WTC11 (cell line): ENCODE data around the gene MYO1A. TPM values are rescaled to one million over a fixed set of nuclear protein-coding genes. Genes with fewer than 3 reads are reported as not detected.

ENCODE experiments used
- ATAC-seq: fragments of 200-7000 bp; cut with Tn5 transposase; 2 replicates; pipeline ENCODE4 v1.10.0; 2021; ENCODE audit warnings: mild to moderate bottlenecking, moderate library complexity
- CTCF ChIA-PET: fragments of 300-600 bp; sonication (Branson Sonifier 250); formaldehyde crosslinking; loops from one replicate; lab custom pipeline; 2021; ENCODE audit warnings: antibody characterized with exemption; lab: Charles Lee
- POLR2A ChIA-PET: fragments of 350-600 bp; sonication (Branson Sonifier 250); formaldehyde crosslinking; loops from one replicate; lab custom pipeline; 2021; ENCODE audit warnings: antibody characterized with exemption; lab: Charles Lee
- DNase-seq: peaks from one replicate; pipeline ENCODE4 v3.0.0; 2021; ENCODE audit warnings: low spot score
- H3K27ac Mint-ChIP-seq: 2 replicates; pipeline ENCODE4 v1.8.0; 2021; ENCODE audit warnings: mixed read lengths
- H3K27me3 Mint-ChIP-seq: 2 replicates; pipeline ENCODE4 v1.8.0; 2021; ENCODE audit warnings: low read depth, mild to moderate bottlenecking, moderate library complexity, mixed read lengths
- H3K36me3 Mint-ChIP-seq: 2 replicates; pipeline ENCODE4 v1.8.0; 2021; ENCODE audit warnings: mixed read lengths
- H3K4me1 Mint-ChIP-seq: 2 replicates; pipeline ENCODE4 v1.8.0; 2022; ENCODE audit warnings: mixed read lengths
- H3K4me3 Mint-ChIP-seq: 2 replicates; pipeline ENCODE4 v1.8.0; 2021; ENCODE audit warnings: mild to moderate bottlenecking, moderate library complexity, mixed read lengths
- H3K9me3 Mint-ChIP-seq: 2 replicates; pipeline ENCODE4 v1.8.0; 2021; ENCODE audit warnings: mixed read lengths
- AR ChIP-seq: fragments of 250-450 bp; sonication (Bioruptor Pico); IDR thresholded peaks from 2 replicates; pipeline ENCODE4 v1.9.0; 2021; ENCODE audit warnings: mild to moderate bottlenecking
- E2F1 ChIP-seq: sonication (generic); formaldehyde crosslinking; IDR thresholded peaks from 2 replicates; pipeline ENCODE4 v1.8.0; 2022; ENCODE audit warnings: mild to moderate bottlenecking, missing genetic modification reagents
- ELF4 ChIP-seq: sonication (generic); formaldehyde crosslinking; IDR thresholded peaks from 2 replicates; pipeline ENCODE4 v1.8.1; 2022; ENCODE audit warnings: low read depth, mild to moderate bottlenecking, moderate library complexity, missing genetic modification reagents
- ESRRA ChIP-seq: sonication (generic); formaldehyde crosslinking; IDR thresholded peaks from 2 replicates; pipeline ENCODE4 v1.8.1; 2022; ENCODE audit warnings: mild to moderate bottlenecking, missing genetic modification reagents, borderline replicate concordance
- FOXP1 ChIP-seq: sonication (generic); formaldehyde crosslinking; IDR thresholded peaks from 2 replicates; pipeline ENCODE4 v1.8.0; 2022; ENCODE audit warnings: missing genetic modification reagents, mild to moderate bottlenecking, moderate library complexity, borderline replicate concordance
- HMGA2 ChIP-seq: fragments of 250-450 bp; sonication (Bioruptor Pico); IDR thresholded peaks from 2 replicates; pipeline ENCODE4 v1.4.0; 2021; ENCODE audit warnings: mild to moderate bottlenecking, moderate library complexity
- IRF1 ChIP-seq: sonication (generic); formaldehyde crosslinking; IDR thresholded peaks from 2 replicates; pipeline ENCODE4 v1.8.0; 2023; ENCODE audit warnings: missing genetic modification reagents
- MLX ChIP-seq: sonication (generic); formaldehyde crosslinking; IDR thresholded peaks from 2 replicates; pipeline ENCODE4 v1.8.1; 2023; ENCODE audit warnings: mild to moderate bottlenecking, missing genetic modification reagents, moderate library complexity
- MYBL2 ChIP-seq: sonication (generic); formaldehyde crosslinking; IDR thresholded peaks from 2 replicates; pipeline ENCODE4 v1.8.1; 2023; ENCODE audit warnings: mild to moderate bottlenecking, moderate library complexity, missing genetic modification reagents
- NFYB ChIP-seq: sonication (generic); formaldehyde crosslinking; conservative IDR thresholded peaks from 2 replicates; pipeline ENCODE4 v1.8.0; 2022; ENCODE audit warnings: low read depth, missing genetic modification reagents
- RORB ChIP-seq: fragments of 250-450 bp; sonication (Bioruptor Pico); IDR thresholded peaks from 2 replicates; pipeline ENCODE4 v1.9.0; 2021; ENCODE audit warnings: mild to moderate bottlenecking
- ZNF425 ChIP-seq: fragments of 250-450 bp; sonication (Bioruptor Pico); conservative IDR thresholded peaks from 2 replicates; pipeline ENCODE4 v1.9.0; 2021; ENCODE audit warnings: mild to moderate bottlenecking
- ZNF532 ChIP-seq: fragments of 250-450 bp; sonication (Bioruptor Pico); IDR thresholded peaks from 2 replicates; pipeline ENCODE4 v1.9.0; 2021; ENCODE audit warnings: mild to moderate bottlenecking, borderline replicate concordance
- ZNF671 ChIP-seq: fragments of 250-450 bp; sonication (Bioruptor Pico); IDR thresholded peaks from 2 replicates; pipeline ENCODE4 v1.8.0; 2021; ENCODE audit warnings: mild to moderate bottlenecking
- total RNA-seq: library from RNA; stranded (reverse); gene quantifications from 3 replicates; pipeline ENCODE4 v1.2.3, GENCODE V29; 2021

The MYO1A gene
- total RNA-seq, 1 experiment from 2014 or later, result 0.87 TPM

- DNase-seq (no peak), ATAC-seq (no peak)
- TF ChIP-seq ZNF532 (CRISPR knock-in tag) (no peak), E2F1 (no peak), ZNF671 (no peak)
- ChIA-PET POLR2A (interaction anchor here (1.2 kb wide), 1 partner anchor 116 kb away, joined by 8 read pairs; no protein-coding TSS in a partner anchor), CTCF (interaction anchor here (0.5 to 2.1 kb wide), 3 partner anchors 92 to 238 kb away, joined by 3 to 5 read pairs (median 3); partner anchors contain the start of gene HSD17B6)
- H3K36me3 Mint-ChIP-seq, result peaks cover 10% of the 10 kb centered on the region; the same call in 1 of the 2 replicates
- no peak overlapping the region for H3K4me3 Mint-ChIP-seq
- no peaks in the 10 kb centered on the region for H3K9me3 Mint-ChIP-seq
- no peak overlapping the region for H3K27ac Mint-ChIP-seq
- peaks cover 13% of the 10 kb centered on the region for H3K4me1 Mint-ChIP-seq
- H3K27me3 Mint-ChIP-seq, result no peaks in the 10 kb centered on the region
These were observed 54.6 kb downstream of the MYO1A start for GRCh38 chr12:56995201-56995929.

- H3K4me3 Mint-ChIP-seq, result no peak overlapping the region
- DNase-seq (no peak), ATAC-seq (peak; percentile 29)
- TF ChIP-seq ESRRA (CRISPR knock-in tag), result no peak
- TF ChIP-seq ZNF425 (CRISPR knock-in tag), result no peak
- TF ChIP-seq FOXP1 (CRISPR knock-in tag), result no peak
- no peak for TF ChIP-seq NFYB (CRISPR knock-in tag)
- TF ChIP-seq MLX (CRISPR knock-in tag), result no peak
- TF ChIP-seq AR, result no peak
- TF ChIP-seq MYBL2, result no peak
- TF ChIP-seq IRF1 (CRISPR knock-in tag), result no peak
- TF ChIP-seq ELF4 (CRISPR knock-in tag), result no peak
- no peak for TF ChIP-seq HMGA2 (CRISPR knock-in tag)
- TF ChIP-seq RORB (CRISPR knock-in tag), result no peak
- ChIA-PET POLR2A (interaction anchor here (1.2 kb wide), 1 partner anchor 117 kb away, joined by 8 read pairs; no protein-coding TSS in a partner anchor), CTCF (interaction anchor here (0.5 to 2.1 kb wide), 14 partner anchors 11 to 358 kb away, joined by 3 to 12 read pairs (median 4); partner anchors contain the start of genes HSD17B6, STAT6 and ZBTB39)
- H3K27ac Mint-ChIP-seq, result no peak overlapping the region
- peaks cover 13% of the 10 kb centered on the region for H3K4me1 Mint-ChIP-seq
- no peaks in the 10 kb centered on the region for H3K27me3 Mint-ChIP-seq
- peaks cover 4% of the 10 kb centered on the region; the same call in 1 of the 2 replicates for H3K36me3 Mint-ChIP-seq
- H3K9me3 Mint-ChIP-seq, result no peaks in the 10 kb centered on the region
These were observed 55.6 kb downstream of the MYO1A start for GRCh38 chr12:56994231-56994746.
